DND-41 (cell line): Measurements from ENCODE around the gene TLNRD1.

Experiments used
- EZH2 ChIP-seq: IDR thresholded peaks from 3 replicates; pipeline ENCODE4 v1.6.1; 2012; ENCODE audit warnings: borderline replicate concordance, low read depth, mild to moderate bottlenecking, moderate library complexity, low read length, inconsistent platforms; ENCODE audit not compliant: severe bottlenecking
- TF ChIP-seq, protein P1 (sequence below): IDR thresholded peaks from 2 replicates; pipeline ENCODE4 v1.5.1; 2012; ENCODE audit warnings: borderline replicate concordance, low read length, moderate library complexity, mild to moderate bottlenecking; ENCODE audit not compliant: poor library complexity, severe bottlenecking; ENCODE audit errors: extremely low read depth

DNA sequence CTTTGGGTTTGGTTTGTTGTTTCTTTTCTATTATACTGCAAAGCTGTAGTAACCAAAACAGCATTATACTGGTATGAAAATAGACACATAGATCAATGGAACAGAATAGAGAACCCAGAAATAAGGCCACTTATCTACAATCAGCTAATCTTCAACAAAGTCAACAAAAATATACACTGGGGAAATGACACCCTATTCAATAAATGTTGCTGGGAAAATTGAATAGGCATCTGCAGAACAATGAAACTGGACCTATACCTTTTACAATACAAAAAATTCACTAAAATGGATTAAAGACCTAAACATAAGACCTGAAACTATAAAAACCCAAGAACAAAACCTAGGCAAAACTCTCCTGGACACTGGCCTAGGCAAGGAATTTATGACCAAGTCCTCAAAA, 52.9 kb downstream of the TLNRD1 start:
- TF ChIP-seq, protein P1, sequence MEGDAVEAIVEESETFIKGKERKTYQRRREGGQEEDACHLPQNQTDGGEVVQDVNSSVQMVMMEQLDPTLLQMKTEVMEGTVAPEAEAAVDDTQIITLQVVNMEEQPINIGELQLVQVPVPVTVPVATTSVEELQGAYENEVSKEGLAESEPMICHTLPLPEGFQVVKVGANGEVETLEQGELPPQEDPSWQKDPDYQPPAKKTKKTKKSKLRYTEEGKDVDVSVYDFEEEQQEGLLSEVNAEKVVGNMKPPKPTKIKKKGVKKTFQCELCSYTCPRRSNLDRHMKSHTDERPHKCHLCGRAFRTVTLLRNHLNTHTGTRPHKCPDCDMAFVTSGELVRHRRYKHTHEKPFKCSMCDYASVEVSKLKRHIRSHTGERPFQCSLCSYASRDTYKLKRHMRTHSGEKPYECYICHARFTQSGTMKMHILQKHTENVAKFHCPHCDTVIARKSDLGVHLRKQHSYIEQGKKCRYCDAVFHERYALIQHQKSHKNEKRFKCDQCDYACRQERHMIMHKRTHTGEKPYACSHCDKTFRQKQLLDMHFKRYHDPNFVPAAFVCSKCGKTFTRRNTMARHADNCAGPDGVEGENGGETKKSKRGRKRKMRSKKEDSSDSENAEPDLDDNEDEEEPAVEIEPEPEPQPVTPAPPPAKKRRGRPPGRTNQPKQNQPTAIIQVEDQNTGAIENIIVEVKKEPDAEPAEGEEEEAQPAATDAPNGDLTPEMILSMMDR: no peak
- no peak for TF ChIP-seq EZH2
